Erythroblast (primary cell): ENCODE results near the gene OVOL1.

Source experiments
- GATA1 ChIP-seq: IDR thresholded peaks from 2 replicates; pipeline ENCODE4 v1.6.1; 2011; ENCODE audit warnings: low read depth, mild to moderate bottlenecking, control low read depth, low read length, moderate library complexity
- POLR2A ChIP-seq: IDR thresholded peaks from 2 replicates; pipeline ENCODE4 v1.6.1; 2011; ENCODE audit warnings: mild to moderate bottlenecking, low read length

GRCh38 chr11:65809496-65809895 lies 22.6 kb downstream of the OVOL1 start:
- no peak for TF ChIP-seq POLR2A
- TF ChIP-seq GATA1: no peak
